ENCODE results near the gene GSX2. TPM values are rescaled to one million over a fixed set of nuclear protein-coding genes. Genes with fewer than 3 reads are reported as not detected.

The GSX2 gene
- total RNA-seq, 1 donor from 2014 or later, result not detected

GRCh38 chr4:54063737-54064316 is 36.1 kb upstream of the GSX2 start:
- TF ChIP-seq CTCF (IDR thresholded peaks at IDR 0.05), result no peak
- ATAC-seq (peak; percentile 63 to 73), DNase-seq (peak; percentile 72)
- Histone ChIP-seq H3K27ac (peak overlapping the region; percentile 97), H3K4me3 (peak overlapping the region; percentile 90), H3K36me3 (no peaks in the 10 kb centered on the region), H3K4me1 (peaks cover 61% of the 10 kb centered on the region), H3K9me3 (no peaks in the 10 kb centered on the region), H3K27me3 (ENCODE audit: low read depth) (no peaks in the 10 kb centered on the region)
- intact Hi-C loops (cut with DNase I), result no loop called here

GRCh38 chr4:54064317-54065111 is 35.4 kb upstream of the GSX2 start, which contains the start of gene CHIC2:
Gene CHIC2, minus strand, starts transcription at chr4:54064605. Its CDS starts 305 bp downstream, at chr4:54064300.
- Histone ChIP-seq H3K4me3 (peak within 1 kb of the TSS; percentile 90), H3K9me3 (no peaks in the 10 kb centered on the region), H3K27me3 (ENCODE audit: low read depth) (no peaks in the 10 kb centered on the region), H3K4me1 (peaks cover 54% of the 10 kb centered on the region), H3K27ac (peak within 1 kb of the TSS; percentile 97), H3K36me3 (no peaks in the 10 kb centered on the region)
- ATAC-seq, result peak; percentile 97
- intact Hi-C loops (cut with DNase I), result no loop called here
- TF ChIP-seq CTCF (IDR thresholded peaks at IDR 0.05), result no peak
- peak; percentile 98 for DNase-seq

- Histone ChIP-seq H3K9me3 (no peaks in the 10 kb centered on the region), H3K4me1 (peaks cover 44% of the 10 kb centered on the region), H3K27me3 (ENCODE audit: low read depth) (no peaks in the 10 kb centered on the region), H3K36me3 (no peaks in the 10 kb centered on the region), H3K27ac (peak overlapping the region; percentile 97), H3K4me3 (peak overlapping the region; percentile 90)
- TF ChIP-seq CTCF (IDR thresholded peaks at IDR 0.05), result no peak
- ATAC-seq, result no peak
- intact Hi-C loops (cut with DNase I), result no loop called here
- no peak for DNase-seq
Measured at GRCh38 chr4:54065282-54066087, 34.5 kb upstream of the GSX2 start.

GRCh38 chr4:54066088-54066415 is 33.9 kb upstream of the GSX2 start:
- Histone ChIP-seq H3K4me3 (no peak overlapping the region), H3K36me3 (no peaks in the 10 kb centered on the region), H3K27me3 (ENCODE audit: low read depth) (no peaks in the 10 kb centered on the region), H3K27ac (peak overlapping the region; percentile 97), H3K4me1 (peaks cover 39% of the 10 kb centered on the region), H3K9me3 (no peaks in the 10 kb centered on the region)
- intact Hi-C loops (cut with DNase I), result no loop called here
- DNase-seq (no peak), ATAC-seq (no peak)
- no peak for TF ChIP-seq CTCF (IDR thresholded peaks at IDR 0.05)

GRCh38 chr4:54066718-54067129 is 33.2 kb upstream of the GSX2 start:
- intact Hi-C loops (cut with DNase I), result no loop called here
- ATAC-seq, result no peak
- no peaks in the 10 kb centered on the region for H3K36me3 ChIP-seq
- no peak for DNase-seq
- H3K27me3 ChIP-seq (ENCODE audit: low read depth), result no peaks in the 10 kb centered on the region
- H3K4me1 ChIP-seq, result peaks cover 32% of the 10 kb centered on the region
- no peak overlapping the region for H3K4me3 ChIP-seq
- TF ChIP-seq CTCF (IDR thresholded peaks at IDR 0.05), result no peak
- H3K27ac ChIP-seq, result peak overlapping the region; percentile 97
- H3K9me3 ChIP-seq, result no peaks in the 10 kb centered on the region

All from lower lobe of right lung (tissue), 2 donors.